ENCODE measurements around the gene TPBGL. TPM values are rescaled to one million over a fixed set of nuclear protein-coding genes. Genes with fewer than 3 reads are reported as not detected.

Gene TPBGL
- total and polyA plus RNA-seq, 4 donors = 0.11 to 3.3 (median 1.6) TPM

GRCh38 chr11:75260396-75261170 lies 20.0 kb downstream of the TPBGL start:
- Histone ChIP-seq H3K4me1 (ENCODE audit: control insufficient read depth, insufficient read depth, low read length) (peaks cover 11% of the 10 kb centered on the region), H3K27ac (ENCODE audit: low read depth, low read length) (no peak overlapping the region), H3K9me3 (ENCODE audit: control insufficient read depth, insufficient read depth, low read length) (no peaks in the 10 kb centered on the region), H3K36me3 (ENCODE audit: control insufficient read depth, insufficient read depth, low read length) (peaks cover 9% of the 10 kb centered on the region), H3K27me3 (ENCODE audit: control insufficient read depth, insufficient read depth, low read length) (no peaks in the 10 kb centered on the region), H3K4me3 (ENCODE audit: low read depth, low read length) (no peak overlapping the region)
- 73% methylated on average over 7 of the region's 10 CpGs for WGBS (ENCODE audit: insufficient coverage)
- no peak for DNase-seq (ENCODE audit: low read depth in 4 of 6, low spot score in 6 of 6)

- H3K27me3 ChIP-seq (ENCODE audit: control insufficient read depth, insufficient read depth, low read length) = no peaks in the 10 kb centered on the region
- H3K36me3 ChIP-seq (ENCODE audit: control insufficient read depth, insufficient read depth, low read length) = peaks cover 18% of the 10 kb centered on the region
- H3K27ac ChIP-seq (ENCODE audit: low read depth, low read length) = no peak overlapping the region
- H3K9me3 ChIP-seq (ENCODE audit: control insufficient read depth, insufficient read depth, low read length) = no peaks in the 10 kb centered on the region
- no peak for DNase-seq (ENCODE audit: low read depth in 4 of 6, low spot score in 6 of 6)
- peaks cover 11% of the 10 kb centered on the region for H3K4me1 ChIP-seq (ENCODE audit: control insufficient read depth, insufficient read depth, low read length)
- H3K4me3 ChIP-seq (ENCODE audit: low read depth, low read length) = no peak overlapping the region
- 88% methylated on average over 5 of the region's 6 CpGs for WGBS (ENCODE audit: insufficient coverage)
Measured at GRCh38 chr11:75261902-75262361, 21.4 kb downstream of the TPBGL start.

GRCh38 chr11:75262436-75262835 lies 21.9 kb downstream of the TPBGL start:
- Histone ChIP-seq H3K4me1 (ENCODE audit: control insufficient read depth, insufficient read depth, low read length) (peaks cover 11% of the 10 kb centered on the region), H3K27ac (ENCODE audit: low read depth, low read length) (no peak overlapping the region), H3K4me3 (ENCODE audit: low read depth, low read length) (no peak overlapping the region), H3K36me3 (ENCODE audit: control insufficient read depth, insufficient read depth, low read length) (peaks cover 22% of the 10 kb centered on the region), H3K27me3 (ENCODE audit: control insufficient read depth, insufficient read depth, low read length) (no peaks in the 10 kb centered on the region), H3K9me3 (ENCODE audit: control insufficient read depth, insufficient read depth, low read length) (no peaks in the 10 kb centered on the region)
- WGBS (ENCODE audit: insufficient coverage) = 86% methylated on average over 4 of the region's 4 CpGs
- DNase-seq (ENCODE audit: low read depth in 4 of 6, low spot score in 6 of 6) = peak in 1 of 6 donors; percentile 2

- H3K4me1 ChIP-seq (ENCODE audit: control insufficient read depth, insufficient read depth, low read length) = peaks cover 11% of the 10 kb centered on the region
- WGBS (ENCODE audit: insufficient coverage) = 82% methylated on average over 16 of the region's 17 CpGs
- no peaks in the 10 kb centered on the region for H3K27me3 ChIP-seq (ENCODE audit: control insufficient read depth, insufficient read depth, low read length)
- DNase-seq (ENCODE audit: low read depth in 4 of 6, low spot score in 6 of 6) = no peak
- no peak overlapping the region for H3K4me3 ChIP-seq (ENCODE audit: low read depth, low read length)
- no peaks in the 10 kb centered on the region for H3K9me3 ChIP-seq (ENCODE audit: control insufficient read depth, insufficient read depth, low read length)
- H3K27ac ChIP-seq (ENCODE audit: low read depth, low read length) = no peak overlapping the region
- peaks cover 22% of the 10 kb centered on the region for H3K36me3 ChIP-seq (ENCODE audit: control insufficient read depth, insufficient read depth, low read length)
Measured at GRCh38 chr11:75262961-75263852, 22.6 kb downstream of the TPBGL start.

- H3K36me3 ChIP-seq (ENCODE audit: control insufficient read depth, insufficient read depth, low read length) = peaks cover 28% of the 10 kb centered on the region
- no peak overlapping the region for H3K27ac ChIP-seq (ENCODE audit: low read depth, low read length)
- H3K4me1 ChIP-seq (ENCODE audit: control insufficient read depth, insufficient read depth, low read length) = peaks cover 11% of the 10 kb centered on the region
- no peaks in the 10 kb centered on the region for H3K9me3 ChIP-seq (ENCODE audit: control insufficient read depth, insufficient read depth, low read length)
- H3K4me3 ChIP-seq (ENCODE audit: low read depth, low read length) = no peak overlapping the region
- no peak for DNase-seq (ENCODE audit: low read depth in 4 of 6, low spot score in 6 of 6)
- 90% methylated on average over 4 of the region's 4 CpGs for WGBS (ENCODE audit: insufficient coverage)
- no peaks in the 10 kb centered on the region for H3K27me3 ChIP-seq (ENCODE audit: control insufficient read depth, insufficient read depth, low read length)
Measured at GRCh38 chr11:75263944-75264349, 23.4 kb downstream of the TPBGL start.

GRCh38 chr11:75264356-75264755 lies 23.8 kb downstream of the TPBGL start:
- H3K36me3 ChIP-seq (ENCODE audit: control insufficient read depth, insufficient read depth, low read length) = peaks cover 32% of the 10 kb centered on the region
- peaks cover 11% of the 10 kb centered on the region for H3K4me1 ChIP-seq (ENCODE audit: control insufficient read depth, insufficient read depth, low read length)
- no peak for DNase-seq (ENCODE audit: low read depth in 4 of 6, low spot score in 6 of 6)
- H3K27me3 ChIP-seq (ENCODE audit: control insufficient read depth, insufficient read depth, low read length) = no peaks in the 10 kb centered on the region
- no peak overlapping the region for H3K27ac ChIP-seq (ENCODE audit: low read depth, low read length)
- H3K9me3 ChIP-seq (ENCODE audit: control insufficient read depth, insufficient read depth, low read length) = no peaks in the 10 kb centered on the region
- no peak overlapping the region for H3K4me3 ChIP-seq (ENCODE audit: low read depth, low read length)

- peaks cover 11% of the 10 kb centered on the region for H3K4me1 ChIP-seq (ENCODE audit: control insufficient read depth, insufficient read depth, low read length)
- no peak for DNase-seq (ENCODE audit: low read depth in 4 of 6, low spot score in 6 of 6)
- WGBS (ENCODE audit: insufficient coverage) = 80% methylated on average over 1 of the region's 6 CpGs
- no peaks in the 10 kb centered on the region for H3K27me3 ChIP-seq (ENCODE audit: control insufficient read depth, insufficient read depth, low read length)
- H3K27ac ChIP-seq (ENCODE audit: low read depth, low read length) = no peak overlapping the region
- no peaks in the 10 kb centered on the region for H3K9me3 ChIP-seq (ENCODE audit: control insufficient read depth, insufficient read depth, low read length)
- H3K4me3 ChIP-seq (ENCODE audit: low read depth, low read length) = no peak overlapping the region
- H3K36me3 ChIP-seq (ENCODE audit: control insufficient read depth, insufficient read depth, low read length) = peaks cover 33% of the 10 kb centered on the region
Measured at GRCh38 chr11:75264971-75265370, 24.4 kb downstream of the TPBGL start.

GRCh38 chr11:75265851-75266531 lies 25.4 kb downstream of the TPBGL start:
- Histone ChIP-seq H3K27ac (ENCODE audit: low read depth, low read length) (no peak overlapping the region), H3K4me1 (ENCODE audit: control insufficient read depth, insufficient read depth, low read length) (peaks cover 7% of the 10 kb centered on the region), H3K36me3 (ENCODE audit: control insufficient read depth, insufficient read depth, low read length) (peaks cover 33% of the 10 kb centered on the region), H3K27me3 (ENCODE audit: control insufficient read depth, insufficient read depth, low read length) (no peaks in the 10 kb centered on the region), H3K4me3 (ENCODE audit: low read depth, low read length) (no peak overlapping the region), H3K9me3 (ENCODE audit: control insufficient read depth, insufficient read depth, low read length) (no peaks in the 10 kb centered on the region)
- DNase-seq (ENCODE audit: low read depth in 4 of 6, low spot score in 6 of 6) = no peak
- 84% methylated on average over 12 of the region's 17 CpGs for WGBS (ENCODE audit: insufficient coverage)

- no peak overlapping the region for H3K27ac ChIP-seq (ENCODE audit: low read depth, low read length)
- peaks cover 42% of the 10 kb centered on the region for H3K36me3 ChIP-seq (ENCODE audit: control insufficient read depth, insufficient read depth, low read length)
- 80% methylated on average over 17 of the region's 27 CpGs for WGBS (ENCODE audit: insufficient coverage)
- H3K27me3 ChIP-seq (ENCODE audit: control insufficient read depth, insufficient read depth, low read length) = no peaks in the 10 kb centered on the region
- H3K4me3 ChIP-seq (ENCODE audit: low read depth, low read length) = no peak overlapping the region
- no peaks in the 10 kb centered on the region for H3K9me3 ChIP-seq (ENCODE audit: control insufficient read depth, insufficient read depth, low read length)
- H3K4me1 ChIP-seq (ENCODE audit: control insufficient read depth, insufficient read depth, low read length) = no peaks in the 10 kb centered on the region
- no peak for DNase-seq (ENCODE audit: low read depth in 4 of 6, low spot score in 6 of 6)
Measured at GRCh38 chr11:75267171-75267970, 26.8 kb downstream of the TPBGL start.
